Common myeloid progenitor, CD34-positive (primary cell): ENCODE measurements around the gene TMEM14C.
"Not testable (repeated sequence)": the region's sequence is repeated elsewhere in the genome, so short reads cannot be mapped to it uniquely, and the experiment has no call there.

Experiments used
- CTCF ChIA-PET: fragments of 350-600 bp; sonication (Branson Sonifier 250); formaldehyde crosslinking; loops from one replicate; lab custom pipeline; 2021; ENCODE audit warnings: antibody characterized with exemption; lab: Charles Lee
- POLR2A ChIA-PET: fragments of 350-600 bp; sonication (Branson Sonifier 250); formaldehyde crosslinking; loops from one replicate; lab custom pipeline; 2021; ENCODE audit warnings: antibody characterized with exemption; lab: Charles Lee
- DNase-seq, 3 donors: peaks; one replicate each; pipeline versions ENCODE4 v3.0.0 to v3.0.0-alpha.2; 2013
- H3K27ac ChIP-seq, 2 experiments: 1 replicate in 1 of 2; 2 replicates in 1 of 2; pipeline ENCODE4 v1.7.0; 2013; ENCODE audit warnings: inconsistent platforms in 2 of 2, low read length in 2 of 2, mild to moderate bottlenecking in 2 of 2, low read depth in 1 of 2, moderate library complexity in 1 of 2; ENCODE audit not compliant: severe bottlenecking in 2 of 2, insufficient read depth in 1 of 2, poor library complexity in 1 of 2
- H3K27me3 ChIP-seq, 5 experiments: replicated peaks in 2 of 5; 1 replicate in 3 of 5; 2 replicates in 2 of 5; pipeline versions ENCODE4 v1.6.1 to v1.7.0; 2013; ENCODE audit warnings: low read length in 4 of 5, mild to moderate bottlenecking in 2 of 5, moderate library complexity in 2 of 5, inconsistent platforms in 1 of 5; ENCODE audit not compliant: insufficient read depth in 5 of 5, control insufficient read depth in 4 of 5
- H3K36me3 ChIP-seq, 4 experiments: 1 replicate in 2 of 4; 2 replicates in 2 of 4; pipeline versions ENCODE4 v1.6.1 to v1.7.0; 2013; ENCODE audit warnings: low read length in 3 of 4, control low read depth in 1 of 4, mild to moderate bottlenecking in 1 of 4; ENCODE audit not compliant: control insufficient read depth in 4 of 4, insufficient read depth in 4 of 4
- H3K4me1 ChIP-seq, 4 experiments: 1 replicate in 3 of 4; 2 replicates in 1 of 4; pipeline versions ENCODE4 v1.6.1 to v1.7.1; 2013; ENCODE audit warnings: low read length in 3 of 4, mild to moderate bottlenecking in 3 of 4, control low read depth in 1 of 4, inconsistent platforms in 1 of 4, moderate library complexity in 1 of 4; ENCODE audit not compliant: control insufficient read depth in 4 of 4, insufficient read depth in 4 of 4; ENCODE audit errors: control extremely low read depth in 1 of 4
- H3K4me3 ChIP-seq, 7 experiments: 1 replicate in 4 of 7; 2 replicates in 3 of 7; pipeline versions ENCODE4 v1.5.1 to v1.7.0; 2013; ENCODE audit warnings: mild to moderate bottlenecking in 7 of 7, low read length in 6 of 7, moderate library complexity in 6 of 7, inconsistent platforms in 2 of 7, low read depth in 2 of 7, control low read depth in 1 of 7; ENCODE audit not compliant: insufficient read depth in 4 of 7, control insufficient read depth in 1 of 7; ENCODE audit errors: extremely low read depth in 1 of 7
- H3K9me3 ChIP-seq, 5 experiments: 1 replicate in 4 of 5; 2 replicates in 1 of 5; pipeline versions ENCODE4 v1.6.1 to v1.7.1; 2013; ENCODE audit warnings: low read length in 4 of 5, mild to moderate bottlenecking in 2 of 5, inconsistent platforms in 1 of 5, low read depth in 1 of 5, moderate library complexity in 1 of 5; ENCODE audit not compliant: control insufficient read depth in 4 of 5, insufficient read depth in 2 of 5; ENCODE audit errors: control extremely low read depth in 1 of 5
- WGBS: methylation state at CpG from one replicate; pipeline ENCODE4 v1.1.5; 2013; ENCODE audit not compliant: insufficient coverage; 5-methylcytosine and 5-hydroxymethylcytosine counted together

TMEM14C gene

DNA sequence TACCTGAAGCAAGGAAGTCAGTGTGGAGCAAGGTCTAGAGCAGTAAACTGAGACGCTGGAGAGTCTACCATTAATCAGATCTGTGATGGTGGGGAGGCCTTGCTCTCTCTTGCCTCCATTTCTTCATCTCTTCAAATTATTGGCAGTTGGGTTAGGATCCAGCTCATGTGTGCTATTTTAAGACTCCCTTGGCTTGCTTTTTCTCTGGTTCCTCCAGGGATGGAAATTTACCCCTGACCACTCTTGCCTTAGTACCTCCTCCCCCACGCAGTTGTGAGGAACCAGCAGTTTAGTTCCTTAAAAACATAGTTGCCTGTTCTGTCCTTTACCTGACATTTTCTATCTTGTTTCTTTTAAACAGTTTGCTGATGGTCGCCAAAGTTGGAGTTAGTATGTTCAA, 7.4 kb downstream of the TMEM14C start:
- H3K27me3 ChIP-seq: no peaks in the 10 kb centered on the region
- H3K9me3 ChIP-seq: no peaks in the 10 kb centered on the region
- H3K4me3 ChIP-seq: no peak overlapping the region
- whole genome bisulfite sequencing: 100% methylated on average over 1 of the region's 3 CpGs
- ChIA-PET CTCF (no interaction called here), POLR2A (no interaction called here)
- no peak overlapping the region for H3K27ac ChIP-seq
- peaks cover 0 to 15% (median under 1%) of the 10 kb centered on the region in 4 experiments for H3K4me1 ChIP-seq
- DNase-seq: no peak
- peaks cover 3 to 45% (median 37%) of the 10 kb centered on the region in 4 experiments for H3K36me3 ChIP-seq

DNA sequence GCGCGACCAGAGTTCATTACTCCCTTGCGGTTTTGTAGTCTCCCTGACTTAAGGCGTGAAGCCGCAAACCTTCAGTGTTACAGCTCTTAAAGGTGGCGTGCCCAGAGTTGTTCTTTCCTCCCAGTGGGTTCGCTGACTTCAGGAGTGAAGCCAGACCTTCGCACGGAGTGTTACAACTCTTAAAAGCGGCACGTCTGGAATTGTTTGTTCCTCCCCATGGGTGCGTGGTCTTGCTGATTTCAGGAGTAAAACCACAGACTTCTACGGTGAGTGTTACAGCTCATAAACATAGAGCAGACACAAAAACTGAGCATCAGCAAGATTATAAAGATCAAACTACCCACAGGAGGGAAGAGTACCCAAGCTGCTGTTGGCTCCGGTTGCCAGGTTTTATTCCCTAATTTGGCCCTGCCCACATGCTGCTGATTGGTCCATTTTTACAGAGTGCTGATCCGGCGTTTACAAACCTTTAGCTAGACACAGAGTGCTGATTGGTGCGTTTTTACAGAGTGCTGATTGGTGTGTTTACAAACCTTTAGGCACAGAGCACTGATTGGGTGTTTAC, 10.4 kb downstream of the TMEM14C start:
- no peak overlapping the region for H3K4me3 ChIP-seq
- H3K27ac ChIP-seq: no peak overlapping the region
- no peak for DNase-seq
- ChIA-PET POLR2A (no interaction called here), CTCF (no interaction called here)
- WGBS: 98% methylated on average over 17 of the region's 17 CpGs
- H3K27me3 ChIP-seq: no peaks in the 10 kb centered on the region
- H3K36me3 ChIP-seq: peaks cover 3 to 32% (median 24%) of the 10 kb centered on the region in 4 experiments
- H3K4me1 ChIP-seq: peaks cover 0 to 15% (median under 1%) of the 10 kb centered on the region in 4 experiments
- no peaks in the 10 kb centered on the region for H3K9me3 ChIP-seq

DNA sequence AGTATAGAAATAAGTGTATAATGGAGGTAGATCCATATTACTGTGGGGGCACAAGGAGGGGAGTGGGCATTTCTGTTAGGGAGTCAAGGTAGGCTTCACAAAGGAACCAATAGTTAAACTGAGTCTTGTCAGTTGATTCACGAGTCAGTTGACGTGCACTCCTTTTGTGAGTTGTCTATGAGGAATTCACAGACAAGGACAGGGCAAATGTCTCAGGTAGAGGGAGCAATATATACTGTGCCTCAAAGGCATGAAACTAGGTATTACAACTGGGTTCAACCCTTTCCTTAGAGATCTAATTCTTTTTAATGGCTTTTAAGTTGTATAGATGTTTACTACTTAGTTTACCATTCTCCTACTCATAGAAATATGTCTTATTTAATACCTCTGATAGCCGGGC, 11.0 kb downstream of the TMEM14C start:
- 100% methylated on average over 2 of the region's 3 CpGs for WGBS
- CTCF ChIA-PET: no interaction called here
- no peaks in the 10 kb centered on the region for H3K9me3 ChIP-seq
- no peak overlapping the region for H3K27ac ChIP-seq
- H3K4me1 ChIP-seq: peaks cover 0 to 15% (median under 1%) of the 10 kb centered on the region in 4 experiments
- H3K36me3 ChIP-seq: peaks cover 3 to 28% (median 18%) of the 10 kb centered on the region in 4 experiments
- POLR2A ChIA-PET: no interaction called here
- H3K27me3 ChIP-seq: no peaks in the 10 kb centered on the region
- no peak overlapping the region for H3K4me3 ChIP-seq
- no peak for DNase-seq

DNA sequence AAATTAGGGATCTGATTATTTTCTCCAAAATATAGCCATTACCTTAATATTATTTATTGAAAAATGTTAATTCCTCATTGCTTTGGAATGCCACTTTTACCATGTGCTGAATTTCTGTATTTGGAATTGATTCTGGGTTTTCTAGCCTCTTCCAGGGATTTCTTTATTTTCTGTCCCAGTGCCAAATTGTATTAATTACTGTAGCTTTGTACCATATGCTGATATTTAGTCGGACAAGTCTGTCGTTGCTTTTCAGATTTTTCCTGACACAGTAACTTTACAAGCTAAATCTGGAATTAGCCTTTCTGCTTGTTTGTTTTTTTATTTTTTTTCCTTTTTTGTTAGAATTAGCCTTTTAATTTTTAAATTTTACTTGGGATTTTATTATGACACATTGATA, 13.9 kb downstream of the TMEM14C start:
- no CpG with 5 or more reads among the region's 2 CpGs for WGBS
- ChIA-PET POLR2A (no interaction called here), CTCF (interaction anchor here (1.1 to 1.2 kb wide), 2 partner anchors 8 to 11 kb away, joined by 3 to 4 read pairs; partner anchors contain the start of gene TMEM14B)
- Histone ChIP-seq H3K4me1 (no peaks in the 10 kb centered on the region), H3K4me3 (no peak overlapping the region), H3K9me3 (no peaks in the 10 kb centered on the region), H3K27me3 (no peaks in the 10 kb centered on the region), H3K36me3 (peaks cover 3 to 13% (median 10%) of the 10 kb centered on the region in 4 experiments), H3K27ac (no peak overlapping the region)
- DNase-seq: no peak

DNA sequence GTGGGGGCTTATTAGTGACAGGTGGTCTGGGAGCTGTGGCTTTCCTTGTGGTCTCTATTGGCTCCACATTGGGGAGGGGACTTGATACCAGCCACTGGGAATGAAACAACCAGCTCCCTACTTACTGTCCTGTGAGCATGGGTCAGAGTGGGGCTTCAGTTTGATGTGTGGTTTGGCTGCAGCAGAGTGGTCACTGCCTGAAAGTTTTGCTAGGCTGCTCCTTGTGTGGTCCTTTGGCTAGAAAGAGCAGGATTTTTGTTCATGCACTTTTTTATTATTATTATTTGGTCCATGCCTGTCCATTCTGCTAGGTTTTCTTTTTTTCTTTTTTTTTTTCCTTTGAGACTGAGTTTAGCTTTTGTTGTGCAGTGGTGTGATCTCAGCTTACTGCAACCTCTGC, 17.2 kb downstream of the TMEM14C start:
- Histone ChIP-seq H3K9me3 (no peaks in the 10 kb centered on the region), H3K4me1 (no peaks in the 10 kb centered on the region), H3K4me3 (no peak overlapping the region), H3K36me3 (peaks cover 0 to 4% (median under 1%) of the 10 kb centered on the region in 4 experiments), H3K27me3 (no peaks in the 10 kb centered on the region), H3K27ac (no peak overlapping the region)
- CTCF ChIA-PET: no interaction called here
- POLR2A ChIA-PET: no interaction called here
- no peak for DNase-seq

DNA sequence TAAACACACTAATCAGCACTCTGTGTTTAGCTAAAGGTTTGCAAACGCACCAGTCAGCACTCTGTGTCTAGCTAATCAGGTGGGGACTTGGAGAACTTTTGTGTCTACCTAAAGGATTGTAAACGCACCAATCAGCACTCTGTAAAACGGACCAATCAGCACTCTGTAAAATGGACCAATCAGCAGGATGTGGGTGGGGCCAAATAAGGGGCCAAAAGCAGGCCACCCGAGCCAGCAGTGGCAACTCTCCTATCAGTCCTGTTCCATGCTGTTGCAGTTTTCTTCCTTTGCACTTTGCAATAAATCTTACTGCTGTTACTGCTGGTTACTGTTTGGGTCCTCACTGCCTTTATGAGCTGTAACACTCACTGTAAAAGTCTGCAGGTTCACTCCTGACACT, 18.8 kb downstream of the TMEM14C start:
- not testable (repeated sequence) for H3K4me3 ChIP-seq

DNA sequence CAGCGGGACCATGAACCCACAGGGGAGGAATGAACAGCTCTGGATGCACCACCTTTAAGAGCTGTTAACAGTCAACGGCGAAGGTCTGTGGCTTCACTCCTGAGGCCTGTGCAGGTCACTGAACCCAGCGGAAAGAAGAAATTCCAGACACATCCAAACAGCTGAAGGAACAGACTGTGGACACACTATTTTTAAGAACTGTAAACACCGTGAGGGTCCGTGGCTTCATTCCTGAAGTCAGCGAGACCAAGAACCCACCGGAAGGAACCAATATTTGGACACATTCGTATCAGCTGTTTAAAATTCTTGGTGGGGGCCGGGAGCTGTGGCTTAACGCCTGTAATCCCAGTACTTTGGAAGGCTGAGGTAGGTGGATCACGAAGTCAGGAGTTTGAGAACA, 19.4 kb downstream of the TMEM14C start:
- 99% methylated on average over 12 of the region's 12 CpGs for WGBS
- no peaks in the 10 kb centered on the region for H3K27me3 ChIP-seq
- H3K9me3 ChIP-seq: no peaks in the 10 kb centered on the region
- H3K4me1 ChIP-seq: peaks cover 0 to 10% (median 5%) of the 10 kb centered on the region in 4 experiments
- ChIA-PET CTCF (interaction anchor here (1.3 to 2.8 kb wide), 2 partner anchors 10 to 16 kb away, joined by 3 to 15 read pairs; no protein-coding TSS in a partner anchor), POLR2A (interaction anchor here (0.7 kb wide), 1 partner anchor 346 kb away, joined by 3 read pairs; no protein-coding TSS in a partner anchor)
- peaks cover 0 to 4% (median under 1%) of the 10 kb centered on the region in 4 experiments for H3K36me3 ChIP-seq
- no peak for DNase-seq
- H3K4me3 ChIP-seq: no peak overlapping the region
- H3K27ac ChIP-seq: no peak overlapping the region

More for the DNA sequence above, 18.8 kb downstream of the TMEM14C start:
- H3K9me3 ChIP-seq, H3K36me3 ChIP-seq, DNase-seq, H3K4me1 ChIP-seq, H3K27ac ChIP-seq, H3K27me3 ChIP-seq, POLR2A ChIA-PET: not testable (repeated sequence)
- WGBS: 93% methylated on average over 4 of the region's 4 CpGs
- CTCF ChIA-PET: interaction anchor here (1.3 to 2.8 kb wide), 2 partner anchors 9 to 17 kb away, joined by 3 to 15 read pairs; no protein-coding TSS in a partner anchor
